Type B pancreatic cell (in vitro differentiated cells): ENCODE results near the gene HS3ST3A1. TPM values are rescaled to one million over a fixed set of nuclear protein-coding genes. Genes with fewer than 3 reads are reported as not detected.

Experiments used
- DNase-seq: peaks from one replicate; pipeline ENCODE4 v3.0.0; 2021; ENCODE audit warnings: mixed read lengths; ENCODE audit not compliant: unreplicated experiment; ENCODE audit errors: extremely low spot score
- H3K27ac Mint-ChIP-seq: 2 replicates; pipeline ENCODE4 v1.8.0; 2021; ENCODE audit warnings: mild to moderate bottlenecking, mixed read lengths
- H3K27me3 Mint-ChIP-seq: 2 replicates; pipeline ENCODE4 v1.8.0; 2021; ENCODE audit warnings: mixed read lengths
- H3K36me3 Mint-ChIP-seq: 2 replicates; pipeline ENCODE4 v1.8.0; 2021; ENCODE audit warnings: mixed read lengths
- H3K4me1 Mint-ChIP-seq: one replicate; pipeline ENCODE4 v1.8.0; 2021; ENCODE audit warnings: mixed read lengths; ENCODE audit not compliant: unreplicated experiment
- H3K4me3 Mint-ChIP-seq: 2 replicates; pipeline ENCODE4 v1.8.0; 2021; ENCODE audit warnings: mild to moderate bottlenecking, mixed read lengths
- H3K9me3 Mint-ChIP-seq: 2 replicates; pipeline ENCODE4 v1.8.0; 2021; ENCODE audit warnings: mixed read lengths
- CTCF ChIP-seq: fragments of 200-600 bp; sonication (generic); conservative IDR thresholded peaks from 2 replicates; pipeline ENCODE4 v1.5.0; 2021; ENCODE audit warnings: antibody characterized with exemption, mild to moderate bottlenecking
- microRNA-seq: library from miRNA; unstranded; fragments of <30 nt; microRNA quantifications from one replicate; pipeline ENCODE4, GENCODE V29; 2020
- total RNA-seq: library from RNA; stranded (reverse); gene quantifications from 2 replicates; pipeline ENCODE4 v1.2.1, GENCODE V29; 2021; ENCODE audit warnings: low replicate concordance

The HS3ST3A1 gene
- total RNA-seq, 1 donor from 2014 or later, result 7.6 TPM

GRCh38 chr17:13462146-13462545 lies 139.6 kb downstream of the HS3ST3A1 start:
- no peak for DNase-seq
- no peak for TF ChIP-seq CTCF
- no peaks in the 10 kb centered on the region for H3K27me3 Mint-ChIP-seq
- H3K36me3 Mint-ChIP-seq, result no peaks in the 10 kb centered on the region
- no peak overlapping the region for H3K4me3 Mint-ChIP-seq
- H3K27ac Mint-ChIP-seq, result no peak overlapping the region
- H3K9me3 Mint-ChIP-seq, result peaks cover 5% of the 10 kb centered on the region
- H3K4me1 Mint-ChIP-seq, result peaks cover 28% of the 10 kb centered on the region

GRCh38 chr17:13460261-13461000 lies 141.3 kb downstream of the HS3ST3A1 start:
- no peak overlapping the region for H3K4me3 Mint-ChIP-seq
- DNase-seq, result no peak
- H3K9me3 Mint-ChIP-seq, result peaks cover 5% of the 10 kb centered on the region
- no peaks in the 10 kb centered on the region for H3K27me3 Mint-ChIP-seq
- H3K27ac Mint-ChIP-seq, result no peak overlapping the region
- H3K4me1 Mint-ChIP-seq, result peaks cover 28% of the 10 kb centered on the region
- TF ChIP-seq CTCF, result no peak
- H3K36me3 Mint-ChIP-seq, result no peaks in the 10 kb centered on the region

GRCh38 chr17:13457783-13458182 lies 143.9 kb downstream of the HS3ST3A1 start:
- no peak overlapping the region for H3K4me3 Mint-ChIP-seq
- no peaks in the 10 kb centered on the region for H3K27me3 Mint-ChIP-seq
- H3K4me1 Mint-ChIP-seq, result peaks cover 24% of the 10 kb centered on the region

More at GRCh38 chr17:13457783-13458182, 143.9 kb downstream of the HS3ST3A1 start:
- Mint-ChIP-seq H3K9me3 (peaks cover 5% of the 10 kb centered on the region), H3K36me3 (no peaks in the 10 kb centered on the region), H3K27ac (no peak overlapping the region)
- TF ChIP-seq CTCF, result no peak
- DNase-seq, result no peak

Small RNAs within 50 kb of the gene (microRNA-seq; reads per million reads assigned to microRNA genes)
- gene MIR548H3, result not detected
